ENCODE measurements around the gene ZNF385B.

DNA sequence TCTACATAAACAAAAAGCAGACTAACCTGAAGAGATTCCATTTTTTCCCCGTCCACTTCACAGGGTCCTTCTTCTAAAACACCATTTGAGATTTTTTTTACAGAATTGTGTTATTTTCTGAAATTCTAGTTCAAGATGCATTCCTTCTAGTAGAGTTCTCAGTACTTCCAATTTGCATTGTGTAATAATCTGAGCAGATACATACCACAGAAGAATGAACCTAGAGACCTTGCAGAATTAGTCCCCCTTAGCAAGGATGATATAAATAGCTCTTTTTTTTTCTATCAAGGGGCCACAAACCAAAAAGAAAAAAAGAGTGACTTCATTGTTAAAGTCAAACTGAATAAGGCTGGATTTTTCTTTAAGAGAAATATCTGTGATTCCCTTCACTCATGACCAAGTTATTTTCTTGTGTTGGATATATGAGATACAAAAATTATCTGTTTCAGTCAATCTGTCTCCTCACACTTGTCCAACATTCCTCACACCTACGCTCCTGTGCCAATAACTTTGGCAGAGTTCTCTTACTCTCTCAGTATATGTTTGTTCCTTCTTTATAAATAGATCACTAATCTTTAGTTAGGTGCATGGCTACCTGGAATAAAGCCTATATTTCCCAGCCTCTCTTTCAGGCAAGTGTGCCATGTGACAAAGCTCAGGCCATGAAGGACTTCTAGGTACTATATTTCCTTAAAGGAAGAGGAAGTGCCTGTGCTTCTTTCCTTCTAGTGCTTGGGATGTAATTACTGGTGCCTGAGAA lies 183.5 kb downstream of the ZNF385B start:
- TF ChIP-seq, protein P1, sequence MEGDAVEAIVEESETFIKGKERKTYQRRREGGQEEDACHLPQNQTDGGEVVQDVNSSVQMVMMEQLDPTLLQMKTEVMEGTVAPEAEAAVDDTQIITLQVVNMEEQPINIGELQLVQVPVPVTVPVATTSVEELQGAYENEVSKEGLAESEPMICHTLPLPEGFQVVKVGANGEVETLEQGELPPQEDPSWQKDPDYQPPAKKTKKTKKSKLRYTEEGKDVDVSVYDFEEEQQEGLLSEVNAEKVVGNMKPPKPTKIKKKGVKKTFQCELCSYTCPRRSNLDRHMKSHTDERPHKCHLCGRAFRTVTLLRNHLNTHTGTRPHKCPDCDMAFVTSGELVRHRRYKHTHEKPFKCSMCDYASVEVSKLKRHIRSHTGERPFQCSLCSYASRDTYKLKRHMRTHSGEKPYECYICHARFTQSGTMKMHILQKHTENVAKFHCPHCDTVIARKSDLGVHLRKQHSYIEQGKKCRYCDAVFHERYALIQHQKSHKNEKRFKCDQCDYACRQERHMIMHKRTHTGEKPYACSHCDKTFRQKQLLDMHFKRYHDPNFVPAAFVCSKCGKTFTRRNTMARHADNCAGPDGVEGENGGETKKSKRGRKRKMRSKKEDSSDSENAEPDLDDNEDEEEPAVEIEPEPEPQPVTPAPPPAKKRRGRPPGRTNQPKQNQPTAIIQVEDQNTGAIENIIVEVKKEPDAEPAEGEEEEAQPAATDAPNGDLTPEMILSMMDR (IDR thresholded peaks at IDR 0.05 in 4 of 5, conservative IDR thresholded peaks at IDR 0.05 in 1 of 5), result no peak
- no peak for TF ChIP-seq POLR2A (IDR thresholded peaks at IDR 0.05)
